ENCODE data around the gene ARNT2.

DNA sequence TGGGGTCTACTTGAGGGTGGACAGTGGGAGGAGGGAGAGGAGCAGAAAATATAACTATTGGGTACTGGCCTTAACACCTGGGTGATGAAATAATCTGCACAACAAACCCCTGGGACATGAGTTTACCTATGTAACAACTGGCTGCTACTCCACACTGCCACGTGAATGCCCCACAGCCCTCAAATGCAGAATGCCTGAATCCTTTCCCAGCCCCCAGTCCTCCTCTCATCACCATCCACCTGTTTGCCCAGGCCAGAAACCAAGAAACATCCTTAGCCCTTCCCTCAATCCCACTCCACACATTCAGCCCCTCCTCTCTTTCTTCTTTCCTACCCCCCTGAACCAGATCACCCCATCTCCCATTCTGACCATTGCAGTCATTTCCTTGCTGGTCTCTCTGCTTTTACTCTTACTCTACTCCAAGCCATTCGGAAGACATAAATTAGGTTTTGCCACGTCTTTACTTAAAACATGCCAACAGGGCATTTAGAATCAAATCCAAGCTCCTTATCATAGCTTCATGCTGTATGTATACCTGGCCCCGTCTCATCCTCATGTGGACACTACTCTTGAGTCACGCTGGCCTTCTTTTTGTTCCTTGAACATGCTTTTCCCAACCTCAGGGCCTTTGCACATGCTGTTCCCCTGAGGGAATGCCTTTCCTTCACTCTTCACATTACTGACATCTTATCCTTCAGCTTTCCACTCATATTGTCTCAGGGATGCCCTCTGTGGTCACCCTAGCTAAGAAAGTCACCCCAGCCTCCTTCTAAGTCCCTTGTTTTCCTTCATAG lies 153.5 kb downstream of the ARNT2 start:
- TF ChIP-seq, protein P1, sequence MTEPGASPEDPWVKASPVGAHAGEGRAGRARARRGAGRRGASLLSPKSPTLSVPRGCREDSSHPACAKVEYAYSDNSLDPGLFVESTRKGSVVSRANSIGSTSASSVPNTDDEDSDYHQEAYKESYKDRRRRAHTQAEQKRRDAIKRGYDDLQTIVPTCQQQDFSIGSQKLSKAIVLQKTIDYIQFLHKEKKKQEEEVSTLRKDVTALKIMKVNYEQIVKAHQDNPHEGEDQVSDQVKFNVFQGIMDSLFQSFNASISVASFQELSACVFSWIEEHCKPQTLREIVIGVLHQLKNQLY (CRISPR knock-in tag; IDR thresholded peaks at IDR 0.05) = no peak
- TF ChIP-seq, protein P2, sequence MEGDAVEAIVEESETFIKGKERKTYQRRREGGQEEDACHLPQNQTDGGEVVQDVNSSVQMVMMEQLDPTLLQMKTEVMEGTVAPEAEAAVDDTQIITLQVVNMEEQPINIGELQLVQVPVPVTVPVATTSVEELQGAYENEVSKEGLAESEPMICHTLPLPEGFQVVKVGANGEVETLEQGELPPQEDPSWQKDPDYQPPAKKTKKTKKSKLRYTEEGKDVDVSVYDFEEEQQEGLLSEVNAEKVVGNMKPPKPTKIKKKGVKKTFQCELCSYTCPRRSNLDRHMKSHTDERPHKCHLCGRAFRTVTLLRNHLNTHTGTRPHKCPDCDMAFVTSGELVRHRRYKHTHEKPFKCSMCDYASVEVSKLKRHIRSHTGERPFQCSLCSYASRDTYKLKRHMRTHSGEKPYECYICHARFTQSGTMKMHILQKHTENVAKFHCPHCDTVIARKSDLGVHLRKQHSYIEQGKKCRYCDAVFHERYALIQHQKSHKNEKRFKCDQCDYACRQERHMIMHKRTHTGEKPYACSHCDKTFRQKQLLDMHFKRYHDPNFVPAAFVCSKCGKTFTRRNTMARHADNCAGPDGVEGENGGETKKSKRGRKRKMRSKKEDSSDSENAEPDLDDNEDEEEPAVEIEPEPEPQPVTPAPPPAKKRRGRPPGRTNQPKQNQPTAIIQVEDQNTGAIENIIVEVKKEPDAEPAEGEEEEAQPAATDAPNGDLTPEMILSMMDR (IDR thresholded peaks at IDR 0.05) = no peak
- TF ChIP-seq, protein P3, sequence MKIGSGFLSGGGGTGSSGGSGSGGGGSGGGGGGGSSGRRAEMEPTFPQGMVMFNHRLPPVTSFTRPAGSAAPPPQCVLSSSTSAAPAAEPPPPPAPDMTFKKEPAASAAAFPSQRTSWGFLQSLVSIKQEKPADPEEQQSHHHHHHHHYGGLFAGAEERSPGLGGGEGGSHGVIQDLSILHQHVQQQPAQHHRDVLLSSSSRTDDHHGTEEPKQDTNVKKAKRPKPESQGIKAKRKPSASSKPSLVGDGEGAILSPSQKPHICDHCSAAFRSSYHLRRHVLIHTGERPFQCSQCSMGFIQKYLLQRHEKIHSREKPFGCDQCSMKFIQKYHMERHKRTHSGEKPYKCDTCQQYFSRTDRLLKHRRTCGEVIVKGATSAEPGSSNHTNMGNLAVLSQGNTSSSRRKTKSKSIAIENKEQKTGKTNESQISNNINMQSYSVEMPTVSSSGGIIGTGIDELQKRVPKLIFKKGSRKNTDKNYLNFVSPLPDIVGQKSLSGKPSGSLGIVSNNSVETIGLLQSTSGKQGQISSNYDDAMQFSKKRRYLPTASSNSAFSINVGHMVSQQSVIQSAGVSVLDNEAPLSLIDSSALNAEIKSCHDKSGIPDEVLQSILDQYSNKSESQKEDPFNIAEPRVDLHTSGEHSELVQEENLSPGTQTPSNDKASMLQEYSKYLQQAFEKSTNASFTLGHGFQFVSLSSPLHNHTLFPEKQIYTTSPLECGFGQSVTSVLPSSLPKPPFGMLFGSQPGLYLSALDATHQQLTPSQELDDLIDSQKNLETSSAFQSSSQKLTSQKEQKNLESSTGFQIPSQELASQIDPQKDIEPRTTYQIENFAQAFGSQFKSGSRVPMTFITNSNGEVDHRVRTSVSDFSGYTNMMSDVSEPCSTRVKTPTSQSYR (CRISPR knock-in tag; IDR thresholded peaks at IDR 0.05) = no peak
- TF ChIP-seq, protein P4, sequence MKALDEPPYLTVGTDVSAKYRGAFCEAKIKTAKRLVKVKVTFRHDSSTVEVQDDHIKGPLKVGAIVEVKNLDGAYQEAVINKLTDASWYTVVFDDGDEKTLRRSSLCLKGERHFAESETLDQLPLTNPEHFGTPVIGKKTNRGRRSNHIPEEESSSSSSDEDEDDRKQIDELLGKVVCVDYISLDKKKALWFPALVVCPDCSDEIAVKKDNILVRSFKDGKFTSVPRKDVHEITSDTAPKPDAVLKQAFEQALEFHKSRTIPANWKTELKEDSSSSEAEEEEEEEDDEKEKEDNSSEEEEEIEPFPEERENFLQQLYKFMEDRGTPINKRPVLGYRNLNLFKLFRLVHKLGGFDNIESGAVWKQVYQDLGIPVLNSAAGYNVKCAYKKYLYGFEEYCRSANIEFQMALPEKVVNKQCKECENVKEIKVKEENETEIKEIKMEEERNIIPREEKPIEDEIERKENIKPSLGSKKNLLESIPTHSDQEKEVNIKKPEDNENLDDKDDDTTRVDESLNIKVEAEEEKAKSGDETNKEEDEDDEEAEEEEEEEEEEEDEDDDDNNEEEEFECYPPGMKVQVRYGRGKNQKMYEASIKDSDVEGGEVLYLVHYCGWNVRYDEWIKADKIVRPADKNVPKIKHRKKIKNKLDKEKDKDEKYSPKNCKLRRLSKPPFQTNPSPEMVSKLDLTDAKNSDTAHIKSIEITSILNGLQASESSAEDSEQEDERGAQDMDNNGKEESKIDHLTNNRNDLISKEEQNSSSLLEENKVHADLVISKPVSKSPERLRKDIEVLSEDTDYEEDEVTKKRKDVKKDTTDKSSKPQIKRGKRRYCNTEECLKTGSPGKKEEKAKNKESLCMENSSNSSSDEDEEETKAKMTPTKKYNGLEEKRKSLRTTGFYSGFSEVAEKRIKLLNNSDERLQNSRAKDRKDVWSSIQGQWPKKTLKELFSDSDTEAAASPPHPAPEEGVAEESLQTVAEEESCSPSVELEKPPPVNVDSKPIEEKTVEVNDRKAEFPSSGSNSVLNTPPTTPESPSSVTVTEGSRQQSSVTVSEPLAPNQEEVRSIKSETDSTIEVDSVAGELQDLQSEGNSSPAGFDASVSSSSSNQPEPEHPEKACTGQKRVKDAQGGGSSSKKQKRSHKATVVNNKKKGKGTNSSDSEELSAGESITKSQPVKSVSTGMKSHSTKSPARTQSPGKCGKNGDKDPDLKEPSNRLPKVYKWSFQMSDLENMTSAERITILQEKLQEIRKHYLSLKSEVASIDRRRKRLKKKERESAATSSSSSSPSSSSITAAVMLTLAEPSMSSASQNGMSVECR (CRISPR knock-in tag; IDR thresholded peaks at IDR 0.05; ENCODE audit: borderline replicate concordance) = no peak
